Vagina (tissue), 2 donors: ENCODE measurements around the gene PTGR3. TPM values are rescaled to one million over a fixed set of nuclear protein-coding genes. Genes with fewer than 3 reads are reported as not detected.

Source experiments
- DNase-seq, 2 donors: peaks; one replicate each; pipeline ENCODE4 v3.0.0-alpha.2; 2017; ENCODE audit errors: extremely low spot score in 2 of 2
- H3K27ac ChIP-seq: fragments of 200-600 bp; sonication (generic); one replicate; pipeline ENCODE4 v1.5.1; 2019
- H3K27me3 ChIP-seq: fragments of 200-600 bp; sonication (generic); one replicate; pipeline ENCODE4 v1.5.1; 2019
- H3K36me3 ChIP-seq, 2 donors: fragments of 200-600 bp; sonication (generic); one replicate each; pipeline ENCODE4 v1.5.1; 2017 to 2019
- H3K4me1 ChIP-seq: fragments of 200-600 bp; sonication (generic); one replicate; pipeline ENCODE4 v1.5.1; 2019
- H3K4me3 ChIP-seq, 2 donors: fragments of 200-600 bp; sonication (generic); 1 replicate in 1 of 2; 2 replicates in 1 of 2; pipeline ENCODE4 v1.5.1; 2016 to 2019
- H3K9me3 ChIP-seq: fragments of 200-600 bp; sonication (generic); one replicate; pipeline ENCODE4 v1.5.1; 2019
- CTCF ChIP-seq, 3 experiments: fragments of 450-650 bp in 2 of 3; fragments of 200-600 bp in 1 of 3; sonication (generic) in 1 of 3; IDR thresholded peaks; one replicate each; pipeline ENCODE4 v1.5.1; 2017 to 2019; ENCODE audit warnings: antibody characterized with exemption in 3 of 3, mild to moderate bottlenecking in 2 of 3, moderate library complexity in 2 of 3
- POLR2A ChIP-seq, 2 donors: fragments of 450-650 bp; IDR thresholded peaks; one replicate each; pipeline ENCODE4 v1.6.1; 2017; ENCODE audit warnings: antibody characterized with exemption in 2 of 2, mild to moderate bottlenecking in 2 of 2, moderate library complexity in 2 of 2
- POLR2AphosphoS5 ChIP-seq, 2 donors: sonication (generic); formaldehyde crosslinking; IDR thresholded peaks; one replicate each; pipeline ENCODE4 v1.9.0; 2017; ENCODE audit warnings: antibody characterized with exemption in 2 of 2, mild to moderate bottlenecking in 2 of 2, low read depth in 1 of 2; ENCODE audit not compliant: insufficient read depth in 1 of 2
- intact Hi-C: fragments of 100-400 bp; cut with DNase I; formaldehyde crosslinking; loops from one replicate; pipeline ENCODE4 v1.15.1; 2023
- total RNA-seq: library from RNA; depleted of rRNA; stranded (reverse); fragments of >200 nt; gene quantifications from one replicate; pipeline ENCODE4 v1.2.3, GENCODE V29; 2016

PTGR3 gene
- total RNA-seq, 1 donor from 2014 or later, result 16.0 TPM

GRCh38 chr18:75212751-75213090 lies 3.8 kb upstream of the PTGR3 start:
- no peaks in the 10 kb centered on the region for H3K27me3 ChIP-seq
- no peak for TF ChIP-seq CTCF (IDR thresholded peaks at IDR 0.05)
- TF ChIP-seq POLR2AphosphoS5 (IDR thresholded peaks at IDR 0.05; ENCODE audit: insufficient read depth in 1 of 2, low read depth in 1 of 2), result no peak
- TF ChIP-seq POLR2A (IDR thresholded peaks at IDR 0.05), result no peak
- no peaks in the 10 kb centered on the region for H3K9me3 ChIP-seq
- no peaks in the 10 kb centered on the region for H3K36me3 ChIP-seq
- intact Hi-C loops, result loop anchor here (5.0 kb wide), 1 partner anchor 40 kb away; no protein-coding TSS in a partner anchor
- peak in 1 of 2 donors; percentile 80 for DNase-seq
- peaks cover 62% of the 10 kb centered on the region for H3K4me1 ChIP-seq
- peak overlapping the region; percentile 94 for H3K27ac ChIP-seq
- peak overlapping the region; percentile 74 to 91 for H3K4me3 ChIP-seq

DNA sequence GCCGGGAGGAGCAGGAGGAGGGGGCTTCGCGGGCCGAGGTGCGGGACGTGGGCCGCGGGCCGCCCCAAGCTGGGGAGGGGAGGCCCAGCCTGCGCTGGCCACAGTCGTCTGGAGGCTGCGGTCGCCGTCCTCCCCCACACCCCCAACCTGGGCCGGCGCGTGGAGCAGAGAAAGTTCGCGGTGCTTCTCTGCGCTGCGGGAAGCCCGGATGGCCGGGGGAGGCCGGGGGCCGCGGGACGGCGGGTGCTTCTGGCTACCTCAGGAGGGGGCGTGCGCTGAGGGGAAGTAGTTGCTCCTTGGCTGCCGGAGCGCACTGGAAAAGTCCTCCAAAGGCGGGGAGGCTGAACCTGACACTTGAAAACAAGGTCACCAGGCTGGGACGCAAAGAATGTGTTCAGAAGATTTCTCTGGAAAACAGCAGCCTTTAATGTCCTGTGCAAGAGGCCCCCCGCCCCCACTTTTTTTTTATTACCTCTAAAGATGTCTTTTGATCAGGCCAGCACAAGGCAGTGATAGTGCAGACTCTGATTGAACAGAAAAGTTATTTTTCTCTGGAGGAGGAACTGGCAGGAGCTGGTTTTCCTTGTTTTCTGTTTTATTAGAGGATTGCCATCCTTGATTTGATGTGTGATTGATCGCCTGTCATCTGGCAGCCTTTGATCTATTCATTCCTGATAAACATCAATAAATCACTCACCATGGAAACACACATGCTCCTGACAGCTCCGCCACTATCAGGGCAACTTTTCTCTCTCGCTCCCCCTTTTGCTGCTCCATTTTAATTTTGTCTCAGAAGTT lies 3.2 kb upstream of the PTGR3 start:
- H3K27me3 ChIP-seq, result no peaks in the 10 kb centered on the region
- DNase-seq, result peak in 1 of 2 donors; percentile 84
- H3K9me3 ChIP-seq, result no peaks in the 10 kb centered on the region
- H3K36me3 ChIP-seq, result no peaks in the 10 kb centered on the region
- peak in 1 of 2 donors; percentile 36 for TF ChIP-seq POLR2AphosphoS5 (IDR thresholded peaks at IDR 0.05; ENCODE audit: insufficient read depth in 1 of 2, low read depth in 1 of 2)
- TF ChIP-seq CTCF (IDR thresholded peaks at IDR 0.05), result no peak
- peak overlapping the region; percentile 74 to 91 for H3K4me3 ChIP-seq
- H3K4me1 ChIP-seq, result peaks cover 65% of the 10 kb centered on the region
- H3K27ac ChIP-seq, result peak overlapping the region; percentile 94
- intact Hi-C loops, result loop anchor here (5.0 kb wide), 1 partner anchor 40 kb away; no protein-coding TSS in a partner anchor

DNA sequence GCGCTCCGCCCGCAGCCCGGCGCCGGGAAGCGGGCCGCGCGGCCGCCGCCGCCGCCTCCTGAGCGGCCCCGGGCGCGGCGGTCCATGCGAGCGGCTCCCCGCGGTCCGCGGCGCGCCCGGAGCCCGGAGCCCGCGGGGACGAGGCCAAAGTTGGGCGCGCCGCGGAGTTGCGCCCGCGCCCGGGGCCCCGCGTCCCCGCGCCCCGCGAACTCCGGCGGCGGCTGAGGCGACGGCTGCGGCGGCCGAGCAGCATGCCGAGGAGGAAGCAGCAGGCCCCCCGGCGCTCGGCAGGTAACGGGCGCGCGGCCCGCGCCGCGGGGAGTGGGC lies 2.6 kb upstream of the PTGR3 start:
- H3K9me3 ChIP-seq, result no peaks in the 10 kb centered on the region
- TF ChIP-seq POLR2A (IDR thresholded peaks at IDR 0.05), result no peak
- TF ChIP-seq CTCF (IDR thresholded peaks at IDR 0.05), result no peak
- TF ChIP-seq POLR2AphosphoS5 (IDR thresholded peaks at IDR 0.05; ENCODE audit: insufficient read depth in 1 of 2, low read depth in 1 of 2), result no peak
- peak overlapping the region; percentile 94 for H3K27ac ChIP-seq
- H3K36me3 ChIP-seq, result no peaks in the 10 kb centered on the region
- H3K4me1 ChIP-seq, result peaks cover 65% of the 10 kb centered on the region
- intact Hi-C loops, result loop anchor here (5.0 kb wide), 1 partner anchor 41 kb away; no protein-coding TSS in a partner anchor
- H3K27me3 ChIP-seq, result no peaks in the 10 kb centered on the region
- DNase-seq, result no peak
- peak overlapping the region; percentile 74 to 91 for H3K4me3 ChIP-seq

DNA sequence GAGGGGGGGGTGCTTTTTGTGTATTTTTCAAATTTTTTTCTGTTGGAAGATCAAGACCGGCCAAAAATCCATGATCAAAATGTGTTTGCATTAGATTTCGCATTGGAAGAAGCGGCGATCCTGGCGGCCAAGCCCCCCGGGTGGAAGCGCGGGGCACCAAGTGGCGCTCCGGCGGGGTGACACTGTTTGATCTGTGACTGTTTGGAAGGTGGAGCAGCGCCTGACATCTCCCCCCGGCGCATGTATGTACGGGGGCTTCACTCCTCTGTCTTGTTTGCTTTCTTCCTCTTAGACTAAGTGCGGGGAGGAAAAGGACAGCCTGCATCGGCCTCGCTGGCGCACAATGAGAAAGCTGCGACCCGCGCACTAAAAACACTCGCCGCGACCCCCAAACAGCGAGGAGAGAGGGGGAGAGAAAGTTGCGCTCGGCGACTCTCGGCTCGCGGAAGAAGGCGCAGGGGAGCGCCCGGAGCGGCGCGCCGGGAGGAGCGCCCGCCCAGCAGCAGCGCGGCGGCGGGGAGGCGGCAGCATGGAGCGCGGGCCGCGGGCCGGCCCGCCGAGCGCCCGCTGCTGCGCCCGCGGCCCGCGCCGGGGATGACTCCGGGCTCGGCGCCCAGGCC lies 2.2 kb upstream of the PTGR3 start:
- Histone ChIP-seq H3K9me3 (no peaks in the 10 kb centered on the region), H3K4me1 (peaks cover 61% of the 10 kb centered on the region), H3K4me3 (peak overlapping the region; percentile 74 to 82), H3K27me3 (no peaks in the 10 kb centered on the region), H3K27ac (peak overlapping the region; percentile 96), H3K36me3 (no peaks in the 10 kb centered on the region)
- no peak for TF ChIP-seq POLR2A (IDR thresholded peaks at IDR 0.05)
- TF ChIP-seq POLR2AphosphoS5 (IDR thresholded peaks at IDR 0.05; ENCODE audit: insufficient read depth in 1 of 2, low read depth in 1 of 2), result peak in 1 of 2 donors; percentile 56
- TF ChIP-seq CTCF (IDR thresholded peaks at IDR 0.05), result no peak
- intact Hi-C loops, result loop anchor here (5.0 kb wide), 1 partner anchor 41 kb away; no protein-coding TSS in a partner anchor
- peak in 1 of 2 donors; percentile 84 for DNase-seq
